Hepatocyte (in vitro differentiated cells): Measurements from ENCODE around the gene FRMPD4.

ENCODE experiments used
- EZH2 ChIP-seq: fragments of 200-600 bp; sonication (generic); IDR thresholded peaks from 2 replicates; pipeline ENCODE4 v1.6.1; 2016; ENCODE audit warnings: antibody characterized with exemption, mild to moderate bottlenecking, borderline replicate concordance
- TF ChIP-seq, protein P1 (sequence below): fragments of 200-600 bp; sonication (generic); IDR thresholded peaks from 2 replicates; pipeline ENCODE4 v1.5.1; 2016; ENCODE audit warnings: antibody characterized with exemption, mild to moderate bottlenecking; ENCODE audit not compliant: poor library complexity

- TF ChIP-seq EZH2 = no peak
- TF ChIP-seq, protein P1, sequence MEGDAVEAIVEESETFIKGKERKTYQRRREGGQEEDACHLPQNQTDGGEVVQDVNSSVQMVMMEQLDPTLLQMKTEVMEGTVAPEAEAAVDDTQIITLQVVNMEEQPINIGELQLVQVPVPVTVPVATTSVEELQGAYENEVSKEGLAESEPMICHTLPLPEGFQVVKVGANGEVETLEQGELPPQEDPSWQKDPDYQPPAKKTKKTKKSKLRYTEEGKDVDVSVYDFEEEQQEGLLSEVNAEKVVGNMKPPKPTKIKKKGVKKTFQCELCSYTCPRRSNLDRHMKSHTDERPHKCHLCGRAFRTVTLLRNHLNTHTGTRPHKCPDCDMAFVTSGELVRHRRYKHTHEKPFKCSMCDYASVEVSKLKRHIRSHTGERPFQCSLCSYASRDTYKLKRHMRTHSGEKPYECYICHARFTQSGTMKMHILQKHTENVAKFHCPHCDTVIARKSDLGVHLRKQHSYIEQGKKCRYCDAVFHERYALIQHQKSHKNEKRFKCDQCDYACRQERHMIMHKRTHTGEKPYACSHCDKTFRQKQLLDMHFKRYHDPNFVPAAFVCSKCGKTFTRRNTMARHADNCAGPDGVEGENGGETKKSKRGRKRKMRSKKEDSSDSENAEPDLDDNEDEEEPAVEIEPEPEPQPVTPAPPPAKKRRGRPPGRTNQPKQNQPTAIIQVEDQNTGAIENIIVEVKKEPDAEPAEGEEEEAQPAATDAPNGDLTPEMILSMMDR = no peak
Measured at GRCh38 chrX:12505127-12505526, 366.9 kb downstream of the FRMPD4 start.
